NCI-H526 (cell line): Measurements from ENCODE around the gene ZNF57.
"Not testable (repeated sequence)": the region's sequence is repeated elsewhere in the genome, so short reads cannot be mapped to it uniquely, and the experiment has no call there.

ENCODE experiments used
- DNase-seq, 2 experiments: peaks; one replicate each; lab custom pipeline; 2025; lab: John Stamatoyannopoulos, UW

The ZNF57 gene

GRCh38 chr19:2900296-2901252 is at the start of gene ZNF57:
Gene ZNF57, plus strand, starts transcription at chr19:2900928. Its CDS starts 118 bp downstream, at chr19:2901046.
- DNase-seq = peak; percentile 93 to 98

GRCh38 chr19:2852598-2852997 is 48.1 kb upstream of the ZNF57 start:
- DNase-seq = no peak

- no peak for DNase-seq
Observed at GRCh38 chr19:2853015-2853606, 47.6 kb upstream of the ZNF57 start.

- no peak for DNase-seq
Observed at GRCh38 chr19:2854849-2855248, 45.9 kb upstream of the ZNF57 start.

GRCh38 chr19:2856457-2857050 is 44.2 kb upstream of the ZNF57 start:
- DNase-seq = no peak

- DNase-seq = no peak
Observed at GRCh38 chr19:2858864-2859263, 41.9 kb upstream of the ZNF57 start.

- DNase-seq = no peak
Observed at GRCh38 chr19:2863816-2864215, 36.9 kb upstream of the ZNF57 start.

GRCh38 chr19:2865334-2866100 is 35.2 kb upstream of the ZNF57 start:
- DNase-seq = peak; percentile 59 to 62

GRCh38 chr19:2866495-2867024 is 34.2 kb upstream of the ZNF57 start:
- no peak for DNase-seq

GRCh38 chr19:2867025-2867991 is 33.4 kb upstream of the ZNF57 start, which contains the start of gene ZNF556:
Gene ZNF556, plus strand, starts transcription at chr19:2867335. Its CDS starts 87 bp downstream, at chr19:2867422.
- DNase-seq = peak; percentile 78 to 79

- DNase-seq = no peak
Observed at GRCh38 chr19:2869618-2870017, 31.1 kb upstream of the ZNF57 start.

GRCh38 chr19:2872175-2872574 is 28.6 kb upstream of the ZNF57 start:
- DNase-seq = not testable (repeated sequence)

- no peak for DNase-seq
Observed at GRCh38 chr19:2877398-2878331, 23.1 kb upstream of the ZNF57 start.

GRCh38 chr19:2883686-2884439 is 16.9 kb upstream of the ZNF57 start:
- no peak for DNase-seq

GRCh38 chr19:2885736-2886135 is 15.0 kb upstream of the ZNF57 start:
- no peak for DNase-seq

GRCh38 chr19:2887391-2887914 is 13.3 kb upstream of the ZNF57 start:
- DNase-seq = peak; percentile 68 to 70

- peak; percentile 86 to 91 for DNase-seq
Observed at GRCh38 chr19:2888731-2889224, 11.9 kb upstream of the ZNF57 start.

GRCh38 chr19:2890531-2890930 is 10.2 kb upstream of the ZNF57 start:
- not testable (repeated sequence) for DNase-seq
